HFF-Myc (cell line): ENCODE results near the gene PLEKHG5.

Source experiments
- DNase-seq: peaks from one replicate; pipeline ENCODE4 v3.0.0-alpha.2; 2011; ENCODE audit warnings: low read depth; ENCODE audit errors: extremely low read depth
- H3K4me3 ChIP-seq: replicated peaks from 2 replicates; pipeline ENCODE4 v1.5.1; 2011; ENCODE audit warnings: low read depth, mild to moderate bottlenecking, control low read depth, low read length
- CTCF ChIP-seq: IDR thresholded peaks from 2 replicates; pipeline ENCODE4 v1.5.1; 2012; ENCODE audit warnings: mild to moderate bottlenecking, low read depth, low read length, control low read depth; ENCODE audit errors: missing control alignments

PLEKHG5 gene

GRCh38 chr1:6464514-6464836 lies 27.0 kb downstream of the PLEKHG5 start:
- no peak overlapping the region for H3K4me3 ChIP-seq
- DNase-seq = no peak
- no peak for TF ChIP-seq CTCF

DNA sequence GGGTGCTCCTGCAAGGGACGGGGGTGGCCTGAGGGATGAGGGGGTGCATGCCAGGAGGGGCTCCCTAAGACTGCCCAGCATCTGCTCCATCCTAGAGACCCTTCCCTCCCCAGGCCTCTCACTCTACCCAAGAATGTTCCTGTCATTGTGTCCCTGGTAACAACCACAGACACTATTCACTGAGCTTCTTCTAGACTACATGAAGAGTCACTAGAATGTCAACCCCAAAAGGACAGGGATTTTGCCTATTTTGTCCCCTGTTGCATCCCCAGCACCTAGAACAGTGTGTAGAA lies 28.4 kb downstream of the PLEKHG5 start:
- TF ChIP-seq CTCF = no peak
- no peak overlapping the region for H3K4me3 ChIP-seq
- no peak for DNase-seq

- TF ChIP-seq CTCF = no peak
- no peak overlapping the region for H3K4me3 ChIP-seq
- DNase-seq = no peak
These were observed 28.9 kb downstream of the PLEKHG5 start for GRCh38 chr1:6462412-6463119.

DNA sequence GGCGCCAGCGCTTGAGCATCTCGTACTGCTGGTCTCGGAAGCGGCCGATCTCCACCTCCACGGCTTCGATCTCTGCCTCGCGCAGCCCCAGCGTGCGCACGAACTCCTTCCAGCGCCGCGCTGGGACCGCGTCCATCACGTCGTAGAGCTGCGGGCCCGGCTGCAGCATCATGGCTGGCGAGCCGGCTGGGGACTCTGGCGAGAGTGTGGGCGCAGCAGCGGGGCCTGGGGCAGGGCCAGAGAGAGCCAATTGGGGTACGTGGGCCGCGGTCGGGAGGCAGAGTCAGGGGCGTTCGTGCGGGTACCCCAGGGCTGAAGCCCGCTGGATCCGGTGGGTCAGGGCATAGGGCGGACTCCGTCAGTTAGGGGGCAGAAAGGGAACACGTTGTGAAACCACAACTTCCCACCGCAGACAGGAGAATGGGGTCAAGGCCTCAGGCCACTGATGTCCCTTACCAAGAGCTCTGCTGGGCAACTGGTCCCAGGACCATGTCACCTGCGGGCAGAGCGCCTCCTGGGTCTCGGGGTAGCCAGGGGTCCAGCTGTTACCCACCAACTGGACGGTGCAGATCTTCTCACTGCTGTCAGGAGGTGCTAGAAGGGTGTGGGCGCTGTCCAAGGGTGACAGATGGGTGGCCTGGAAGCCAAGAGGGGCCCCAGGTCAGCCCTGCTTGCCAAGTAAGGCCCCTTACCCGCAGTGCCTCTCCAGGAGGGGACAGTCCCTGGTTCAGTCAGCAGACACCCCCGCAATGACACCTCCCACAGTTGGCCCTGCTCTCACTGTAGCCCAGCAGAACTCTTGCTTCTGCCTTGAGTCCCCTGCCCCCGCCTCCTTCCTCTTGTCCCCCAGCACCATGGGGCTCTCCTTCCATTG lies 29.7 kb downstream of the PLEKHG5 start:
- no peak overlapping the region for H3K4me3 ChIP-seq
- no peak for TF ChIP-seq CTCF
- no peak for DNase-seq

DNA sequence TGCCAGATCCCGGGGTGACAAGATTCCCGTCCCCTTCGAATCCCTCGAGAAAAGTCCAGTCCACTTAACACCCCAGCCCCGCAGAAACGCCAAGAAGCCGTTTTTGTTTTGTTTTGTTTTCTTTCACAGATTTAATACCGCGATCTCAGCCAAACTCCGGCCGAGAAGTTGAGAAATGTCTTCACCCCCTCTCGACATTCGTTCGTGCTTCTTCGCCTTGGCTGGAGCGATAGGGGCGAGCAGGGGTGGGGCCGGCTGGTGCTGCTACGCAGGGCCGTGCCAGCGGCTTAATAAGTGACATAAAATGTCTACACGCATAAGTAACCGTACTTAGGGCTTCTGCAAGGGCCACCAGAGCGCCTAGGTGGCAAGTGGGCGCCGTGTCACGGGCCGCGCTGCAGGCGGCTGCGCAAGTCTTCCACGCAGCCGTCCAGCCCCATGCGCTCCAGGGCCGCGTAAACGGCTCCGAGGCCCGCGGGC lies 30.4 kb downstream of the PLEKHG5 start:
- TF ChIP-seq CTCF = no peak
- no peak overlapping the region for H3K4me3 ChIP-seq
- DNase-seq = no peak

DNA sequence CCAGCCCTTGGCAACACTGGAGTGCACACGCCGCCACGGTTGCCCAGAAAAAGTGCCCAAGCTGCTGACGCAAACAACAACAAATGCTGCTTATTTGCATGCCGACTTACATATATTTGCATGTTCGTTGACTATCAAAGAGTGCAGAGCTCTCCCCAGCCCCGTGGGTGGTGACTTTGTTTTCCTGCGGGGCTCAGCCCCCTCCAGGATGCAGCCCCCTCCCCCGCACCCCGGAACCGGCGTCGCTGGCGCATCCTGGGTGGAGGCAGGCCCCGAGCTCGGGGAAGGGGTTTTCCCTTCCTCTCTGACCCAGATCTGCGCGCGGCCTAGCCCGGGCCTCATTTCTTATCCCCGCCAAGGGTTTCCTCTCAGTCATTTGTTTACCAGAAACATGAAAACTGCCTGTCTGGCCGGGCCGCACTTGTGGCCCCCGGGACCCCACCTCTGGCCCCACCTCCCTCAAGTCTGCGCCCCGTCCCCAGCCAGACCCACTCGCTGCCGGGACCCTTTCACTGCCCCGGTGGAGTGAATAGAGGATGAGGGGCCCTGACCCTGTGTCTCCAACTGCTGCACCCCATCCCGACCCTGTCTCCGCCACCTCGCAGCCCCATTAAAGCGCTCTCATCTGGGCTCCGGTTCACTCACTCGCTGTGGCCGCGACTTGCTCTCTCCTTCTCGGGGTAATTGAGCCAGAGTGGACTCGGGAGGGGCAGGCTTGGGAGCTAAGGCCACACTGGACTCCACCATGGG lies 31.0 kb downstream of the PLEKHG5 start:
- no peak for TF ChIP-seq CTCF
- no peak for DNase-seq
- no peak overlapping the region for H3K4me3 ChIP-seq
